Mucosa of descending colon (tissue), 3 donors: ENCODE results near the gene GNG7. TPM values are rescaled to one million over a fixed set of nuclear protein-coding genes. Genes with fewer than 3 reads are reported as not detected.

ENCODE experiments used
- ATAC-seq: fragments of 200-7000 bp; cut with Tn5 transposase; one replicate; pipeline ENCODE4 v1.9.1; 2020; ENCODE audit warnings: mild to moderate bottlenecking, moderate library complexity
- DNase-seq, 3 donors: peaks; one replicate each; pipeline ENCODE4 v3.0.0-alpha.2; 2020
- H3K36me3 ChIP-seq: fragments of 200-600 bp; one replicate; pipeline ENCODE4 v1.8.0; 2021; ENCODE audit warnings: low read depth, mild to moderate bottlenecking
- H3K4me1 ChIP-seq: fragments of 200-600 bp; one replicate; pipeline ENCODE4 v1.8.0; 2021; ENCODE audit warnings: low read depth, mild to moderate bottlenecking
- H3K4me3 ChIP-seq: fragments of 200-600 bp; one replicate; pipeline ENCODE4 v1.8.0; 2021; ENCODE audit warnings: mild to moderate bottlenecking
- H3K9me3 ChIP-seq: fragments of 200-600 bp; one replicate; pipeline ENCODE4 v1.8.0; 2021; ENCODE audit warnings: mild to moderate bottlenecking
- CTCF ChIP-seq: fragments of 200-600 bp; IDR thresholded peaks from one replicate; pipeline ENCODE4 v1.8.0; 2022; ENCODE audit warnings: antibody characterized with exemption, mild to moderate bottlenecking
- intact Hi-C, 2 donors: fragments of 100-400 bp; cut with DNase I in 1 of 2; cut with micrococcal nuclease in 1 of 2; formaldehyde crosslinking; loops; one replicate each; pipeline versions ENCODE4 v1.11.0 to v1.11.1; 2022; cut with DNase I, micrococcal nuclease
- total RNA-seq, 3 donors: library from RNA; stranded (reverse); fragmentation: NEBNext Ultra II Directional in 2 of 3; extraction: Animal tissue kit (Norgen Biotek cat#: 25700) in 2 of 3; gene quantifications; one replicate each; pipeline versions ENCODE4 v1.2.1 to v1.2.4, GENCODE V29; 2021 to 2023
- donor health status: DM: no; HTN: no; CAD: no; lungs with moderate emphysema.
- donor health status: DM: no; HTN: no; CAD: no.
- donor health status: DM: no; HTN: yes; CAD: no.

The GNG7 gene
- total RNA-seq, 3 donors from 2014 or later, result 2.5 to 6.9 (median 2.9) TPM

GRCh38 chr19:2711875-2712205 lies 9.3 kb upstream of the GNG7 start:
- TF ChIP-seq CTCF, result no peak
- intact Hi-C loops, result no loop called here

GRCh38 chr19:2711172-2711874 lies 8.8 kb upstream of the GNG7 start:
- H3K9me3 ChIP-seq, result peaks cover 8% of the 10 kb centered on the region
- ATAC-seq (peak; percentile 25), DNase-seq (no peak)
- H3K4me1 ChIP-seq, result no peaks in the 10 kb centered on the region
- no peak overlapping the region for H3K4me3 ChIP-seq
- no peak for TF ChIP-seq CTCF
- intact Hi-C loops, result no loop called here
- H3K36me3 ChIP-seq, result no peaks in the 10 kb centered on the region

More at GRCh38 chr19:2711875-2712205, 9.3 kb upstream of the GNG7 start:
- ATAC-seq, result no peak
- no peaks in the 10 kb centered on the region for H3K36me3 ChIP-seq
- peaks cover 8% of the 10 kb centered on the region for H3K9me3 ChIP-seq
- no peaks in the 10 kb centered on the region for H3K4me1 ChIP-seq
- H3K4me3 ChIP-seq, result no peak overlapping the region
- DNase-seq, result no peak

- no peak for TF ChIP-seq CTCF
- no peak for ATAC-seq
- DNase-seq, result no peak
- Histone ChIP-seq H3K9me3 (no peaks in the 10 kb centered on the region), H3K4me1 (no peaks in the 10 kb centered on the region), H3K4me3 (no peak overlapping the region), H3K36me3 (no peaks in the 10 kb centered on the region)
- intact Hi-C loops, result no loop called here
Observed at GRCh38 chr19:2706251-2706650, 3.8 kb upstream of the GNG7 start.

- H3K36me3 ChIP-seq, result no peaks in the 10 kb centered on the region
- no peak for TF ChIP-seq CTCF
- H3K4me3 ChIP-seq, result no peak overlapping the region
- intact Hi-C loops, result no loop called here
- no peaks in the 10 kb centered on the region for H3K9me3 ChIP-seq
- no peak for ATAC-seq
- no peaks in the 10 kb centered on the region for H3K4me1 ChIP-seq
- DNase-seq, result no peak
Observed at GRCh38 chr19:2703691-2704216, 1.3 kb upstream of the GNG7 start.

- ATAC-seq (no peak), DNase-seq (no peak)
- no peak for TF ChIP-seq CTCF
- Histone ChIP-seq H3K4me3 (no peak overlapping the region), H3K4me1 (no peaks in the 10 kb centered on the region), H3K9me3 (no peaks in the 10 kb centered on the region), H3K36me3 (no peaks in the 10 kb centered on the region)
- intact Hi-C loops, result no loop called here
Observed at GRCh38 chr19:2703077-2703437, 563 bp upstream of the GNG7 start.
